GM21390 (cell line): Measurements from ENCODE around the gene UAP1.
A peak's percentile ranks its signal among the peaks of the same experiment; 100 is the strongest.

Experiments used
- ATAC-seq: cut with Tn5 transposase; IDR thresholded peaks from one replicate; pipeline ENCODE4 v1.9.1; 2021; ENCODE audit not compliant: unreplicated experiment

UAP1 gene

DNA sequence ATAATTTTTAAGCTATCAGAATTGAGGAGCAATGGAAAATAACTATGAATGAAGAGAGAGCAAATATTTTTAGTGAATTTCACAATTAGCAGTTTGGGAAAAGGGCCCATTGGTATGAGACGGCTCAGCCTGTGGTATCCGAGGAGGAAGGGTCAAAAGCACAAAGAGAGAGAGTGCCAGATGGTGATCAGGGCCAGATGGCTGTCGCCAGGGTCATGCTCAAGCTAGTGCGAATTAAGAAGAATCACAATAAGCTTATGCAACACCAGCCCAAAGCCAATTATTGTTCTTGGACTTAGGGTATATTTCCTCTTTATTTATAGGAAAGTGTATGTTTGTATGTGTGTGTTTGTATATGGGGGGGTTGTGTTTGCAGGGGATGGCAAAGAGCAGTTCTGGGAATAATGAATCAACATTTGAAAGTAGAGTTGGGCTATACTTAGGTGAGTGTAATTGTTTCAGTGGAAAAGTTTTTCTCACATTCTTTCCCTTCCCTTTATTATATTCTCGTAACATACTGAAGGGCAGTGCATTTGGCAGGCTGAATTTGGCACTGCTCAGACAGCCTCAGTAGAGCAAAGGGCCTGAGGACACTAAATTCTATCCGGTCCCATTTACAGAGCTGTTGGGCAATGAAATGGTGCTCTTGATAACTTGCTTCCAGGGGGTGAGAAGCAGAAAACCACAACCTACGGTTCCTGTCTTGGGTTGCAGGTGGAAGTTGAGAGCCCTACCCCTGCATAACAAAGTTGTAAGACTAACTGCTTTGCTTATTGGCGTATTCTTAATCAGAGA lies 51.3 kb downstream of the UAP1 start:
- ATAC-seq, result no peak

DNA sequence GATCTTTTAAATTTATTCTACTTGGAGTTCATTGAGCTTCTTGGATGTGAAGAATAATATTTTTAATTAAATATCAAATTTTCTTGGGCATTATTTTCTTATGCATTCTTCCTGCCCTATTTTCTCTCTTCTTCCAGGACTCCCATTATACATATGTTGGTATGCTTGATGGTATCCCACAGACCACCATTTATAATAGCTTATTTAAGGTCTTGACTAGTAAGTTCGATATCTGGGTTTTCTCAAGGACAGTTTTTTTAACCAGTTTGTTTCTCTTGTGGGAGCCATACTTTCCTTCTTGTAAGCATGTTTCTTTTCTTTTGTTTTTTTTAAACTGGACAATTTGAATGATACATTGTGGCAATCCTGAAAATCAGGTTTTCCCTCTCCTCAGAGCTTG lies 55.3 kb downstream of the UAP1 start:
- ATAC-seq, result no peak

DNA sequence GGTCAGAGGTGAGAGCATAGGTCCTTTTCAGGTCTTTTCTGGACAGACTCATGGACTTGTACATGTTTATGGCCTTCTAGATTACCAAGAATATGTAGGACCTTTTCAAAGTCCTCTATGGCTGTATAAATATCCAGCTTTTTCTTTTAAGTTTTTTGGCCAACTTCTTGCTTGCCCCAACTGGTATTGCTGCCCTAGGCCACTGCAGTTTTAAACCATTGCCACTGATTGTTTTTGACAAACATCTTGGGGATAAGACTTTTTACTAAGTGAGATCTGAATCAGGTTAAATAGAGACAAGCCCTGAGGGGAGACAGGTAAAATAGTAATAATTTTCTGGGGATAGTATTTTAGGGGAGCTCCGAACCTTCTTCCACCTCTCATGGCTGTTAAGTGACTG lies 56.0 kb downstream of the UAP1 start:
- no peak for ATAC-seq

DNA sequence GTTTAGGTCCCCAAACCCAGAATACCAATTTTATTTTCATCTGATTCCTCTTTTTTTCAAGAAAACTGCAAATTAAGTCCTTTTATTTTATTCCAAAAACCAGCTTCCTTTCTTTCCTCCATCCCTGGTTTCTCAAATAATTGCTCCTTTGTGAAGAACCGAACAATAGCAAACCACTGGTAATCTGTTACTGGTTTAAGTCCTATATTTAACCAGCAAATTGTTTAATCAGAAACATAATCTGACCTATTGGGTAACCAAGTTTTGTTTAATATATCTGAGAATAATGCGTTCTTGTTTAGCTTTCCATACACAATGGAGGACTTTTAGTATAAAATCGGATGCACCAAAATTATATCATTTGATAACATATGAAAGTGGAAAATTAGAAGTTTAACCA lies 57.6 kb downstream of the UAP1 start:
- no peak for ATAC-seq

DNA sequence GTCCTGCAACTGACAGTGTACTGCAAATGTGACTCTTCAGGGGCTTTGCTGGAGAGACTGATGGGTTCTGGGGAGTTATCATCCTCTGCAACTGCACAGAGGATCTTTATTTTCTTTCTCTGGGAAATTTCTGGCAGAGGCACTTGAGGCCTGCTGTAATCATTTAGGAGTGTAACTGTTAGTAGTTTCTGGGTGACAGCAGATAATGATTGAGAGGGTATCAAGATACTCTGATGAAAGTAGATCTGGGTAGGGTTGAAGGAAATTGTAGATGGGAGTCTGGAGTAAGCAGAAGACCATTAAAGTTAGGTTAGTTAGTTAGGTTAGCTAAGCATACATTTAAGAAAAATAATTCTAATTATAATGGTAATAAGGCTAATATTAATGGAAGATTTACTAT lies 59.7 kb downstream of the UAP1 start:
- ATAC-seq, result no peak

DNA sequence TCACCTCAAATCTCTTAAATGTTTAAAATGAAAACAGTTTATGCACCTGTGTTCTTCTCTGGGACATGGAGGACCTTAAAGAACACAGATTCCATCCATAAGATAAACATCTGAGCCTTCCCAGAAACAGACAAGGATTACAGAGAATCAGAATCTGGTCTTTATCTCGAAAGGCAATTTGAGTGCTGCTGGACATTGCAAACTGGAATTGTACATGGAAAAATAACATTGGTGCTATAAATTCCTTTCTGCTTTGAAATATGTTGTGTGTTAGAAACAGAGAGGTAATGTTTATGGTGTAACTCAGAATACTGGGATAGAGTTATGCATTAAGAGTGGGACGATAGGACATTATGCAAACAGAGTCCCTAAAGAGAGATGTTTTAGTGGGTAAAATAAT lies 64.2 kb downstream of the UAP1 start:
- ATAC-seq, result no peak

- ATAC-seq, result no peak
Observed at GRCh38 chr1:162626094-162626493, 64.6 kb downstream of the UAP1 start.

- ATAC-seq, result no peak
Observed at GRCh38 chr1:162626761-162627160, 65.2 kb downstream of the UAP1 start.

DNA sequence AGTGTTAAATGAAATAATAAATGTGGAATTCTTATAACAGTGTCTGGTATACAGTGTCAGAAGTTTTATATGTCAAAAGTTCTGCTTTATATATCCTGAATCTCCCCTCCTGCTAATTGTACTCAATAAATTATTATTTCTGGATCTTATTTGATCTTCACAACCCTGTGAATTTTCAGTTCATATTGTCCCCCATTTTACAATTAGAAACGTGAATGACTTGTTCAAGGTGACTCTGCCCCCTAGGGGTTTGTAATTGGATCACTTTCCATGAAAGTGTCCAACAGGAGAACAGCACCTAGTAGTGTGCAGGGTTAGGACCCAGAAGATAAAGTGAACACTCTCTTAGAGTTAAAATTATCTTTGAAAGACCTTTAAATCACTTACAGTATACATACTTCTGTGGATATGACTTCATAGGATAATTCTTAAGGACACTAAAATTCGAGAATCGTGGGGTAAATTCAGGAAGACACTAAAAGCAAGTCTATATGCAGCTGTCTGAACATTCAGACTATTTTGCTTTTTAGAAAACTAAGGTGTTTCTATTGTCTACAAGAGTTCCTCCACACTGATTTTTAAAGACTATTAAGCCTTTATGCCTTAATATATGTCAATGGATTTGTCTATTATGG lies 66.3 kb downstream of the UAP1 start:
- ATAC-seq, result no peak

DNA sequence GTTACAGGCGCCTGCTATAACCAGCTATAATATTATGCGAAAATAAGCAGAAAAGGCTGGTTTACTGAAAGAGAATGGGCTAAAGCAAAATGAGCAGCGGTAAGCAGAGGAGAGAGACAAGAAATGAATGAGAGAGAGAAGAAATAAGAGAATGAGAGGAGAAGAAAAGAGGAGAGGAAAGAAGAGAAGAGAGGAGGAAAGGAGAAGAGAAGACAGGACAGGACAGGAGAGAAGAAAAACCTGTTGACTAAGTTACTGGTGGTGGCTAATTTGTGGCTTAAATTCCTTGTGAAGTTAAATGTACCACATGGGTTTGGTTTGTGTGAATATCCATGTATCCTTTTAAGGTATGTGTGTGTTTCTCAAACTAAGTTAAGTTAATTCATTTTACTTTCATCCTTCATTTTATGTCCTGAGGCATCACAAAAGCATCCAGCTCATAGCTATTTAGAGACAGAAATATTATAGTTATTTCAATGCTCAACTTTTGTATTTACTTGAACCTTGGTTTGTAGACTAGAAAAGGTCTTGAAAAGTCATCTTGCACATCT lies 67.6 kb downstream of the UAP1 start:
- no peak for ATAC-seq

DNA sequence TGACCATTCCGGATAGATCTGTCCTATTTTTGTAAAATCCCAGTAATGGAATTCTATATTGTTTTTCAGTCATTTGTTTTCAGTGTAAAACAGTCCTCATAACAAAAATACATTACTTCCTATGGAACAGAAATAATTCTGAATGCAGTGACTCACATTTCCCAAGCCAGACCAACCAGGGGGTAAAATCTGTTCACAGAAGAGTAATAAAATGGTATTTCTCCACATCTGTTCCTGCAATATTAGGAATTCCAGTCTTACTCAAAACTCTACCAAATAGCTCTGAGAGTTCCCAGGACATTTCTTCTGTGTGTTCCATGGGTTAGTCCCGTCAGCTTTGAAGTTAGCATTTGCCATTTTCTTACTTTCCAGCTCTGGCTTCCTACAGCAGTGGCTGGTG lies 68.1 kb downstream of the UAP1 start:
- ATAC-seq, result no peak

DNA sequence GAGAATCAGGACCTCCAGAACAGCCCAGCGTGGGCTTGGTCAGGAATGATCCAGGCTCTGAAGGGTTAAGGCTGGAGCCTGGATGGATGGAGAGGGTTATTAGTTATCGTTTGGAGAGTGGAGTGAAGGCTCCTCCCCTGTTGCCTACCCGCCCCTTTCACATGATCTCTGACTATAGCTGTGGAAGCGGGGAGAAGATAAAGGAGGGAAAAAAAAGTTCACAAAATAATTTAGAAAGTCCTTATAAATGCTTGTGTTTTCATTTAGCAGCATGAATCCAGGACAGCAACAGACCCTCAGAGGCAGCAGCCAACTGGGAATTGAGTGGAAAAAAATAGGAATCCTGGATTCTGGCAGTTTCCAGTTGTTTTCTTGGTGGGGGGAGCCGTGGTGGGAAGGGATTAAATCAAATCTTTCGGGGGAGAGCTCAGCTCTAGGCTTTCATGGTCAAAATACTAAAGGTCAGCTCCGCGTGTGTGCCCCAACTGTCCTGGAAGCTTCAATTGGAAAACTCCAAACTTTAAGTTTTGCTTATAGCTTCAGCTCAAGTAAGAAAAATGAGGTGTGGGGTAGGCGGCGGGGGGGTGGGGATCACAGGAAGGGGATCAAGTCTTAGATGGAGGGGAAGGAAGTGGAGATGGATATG lies 70.1 kb downstream of the UAP1 start:
- no peak for ATAC-seq

- no peak for ATAC-seq
Observed at GRCh38 chr1:162632217-162632666, 70.7 kb downstream of the UAP1 start, which contains the start of gene DDR2. TSS of gene DDR2 (plus strand) at chr1:162632464. CDS start at chr1:162719064, 86,600 bp downstream.

GRCh38 chr1:162632698-162633080 lies 71.2 kb downstream of the UAP1 start:
- ATAC-seq, result no peak

DNA sequence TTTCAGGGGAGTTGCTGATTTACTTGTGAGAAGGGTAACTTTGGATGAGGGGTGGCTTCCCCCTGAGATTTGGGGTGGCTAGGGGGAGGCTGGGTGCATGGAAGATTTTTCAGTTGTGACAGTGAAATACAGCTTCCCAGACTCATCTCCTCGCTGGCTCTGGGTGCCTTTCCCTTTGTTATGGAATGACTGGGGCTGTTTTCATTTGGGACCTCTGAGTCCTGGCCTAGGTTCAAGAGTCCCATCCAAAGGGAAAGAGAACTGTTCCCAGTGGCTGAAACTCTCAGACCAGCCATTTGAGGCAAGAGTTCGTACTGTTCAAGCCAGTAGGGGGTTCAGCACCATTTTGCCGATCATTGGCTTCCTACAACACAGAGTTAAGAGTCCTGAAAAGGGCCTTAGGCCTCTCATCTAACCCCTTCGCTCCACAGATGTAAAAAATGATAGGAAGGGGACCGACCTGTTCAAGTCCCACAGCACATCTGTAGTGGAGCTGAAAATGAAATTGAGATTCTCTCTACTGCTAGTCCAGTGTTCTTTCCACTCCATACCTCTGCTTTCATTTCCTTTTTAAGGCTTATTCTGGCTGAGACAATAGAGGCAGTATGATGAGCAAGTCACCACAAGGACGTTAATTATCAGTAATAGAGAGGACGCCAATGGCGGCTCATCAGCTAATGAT lies 71.7 kb downstream of the UAP1 start:
- ATAC-seq, result peak; percentile 74

- no peak for ATAC-seq
Observed at GRCh38 chr1:162635418-162635817, 73.9 kb downstream of the UAP1 start.

GRCh38 chr1:162639718-162640117 lies 78.2 kb downstream of the UAP1 start:
- no peak for ATAC-seq

DNA sequence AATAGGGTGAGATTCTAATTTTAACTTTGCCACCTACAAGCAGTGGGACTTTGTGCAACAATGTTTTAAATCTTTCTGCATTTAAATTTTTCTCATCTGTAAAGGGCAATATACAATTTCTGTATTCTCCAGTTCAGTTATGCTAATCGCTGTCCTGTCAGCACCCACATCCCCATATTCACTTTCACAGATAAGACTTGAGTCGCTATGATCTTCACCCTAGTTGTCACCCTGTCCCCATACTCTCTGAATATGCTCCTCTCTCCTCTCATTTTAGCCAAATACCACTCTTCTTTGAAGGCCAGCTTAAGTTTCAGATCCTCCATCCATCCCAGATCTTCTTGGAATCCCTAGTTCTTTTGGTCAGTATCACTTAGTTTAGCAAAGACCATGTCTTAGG lies 79.6 kb downstream of the UAP1 start:
- ATAC-seq, result no peak

- no peak for ATAC-seq
Observed at GRCh38 chr1:162644986-162645314, 83.4 kb downstream of the UAP1 start.

DNA sequence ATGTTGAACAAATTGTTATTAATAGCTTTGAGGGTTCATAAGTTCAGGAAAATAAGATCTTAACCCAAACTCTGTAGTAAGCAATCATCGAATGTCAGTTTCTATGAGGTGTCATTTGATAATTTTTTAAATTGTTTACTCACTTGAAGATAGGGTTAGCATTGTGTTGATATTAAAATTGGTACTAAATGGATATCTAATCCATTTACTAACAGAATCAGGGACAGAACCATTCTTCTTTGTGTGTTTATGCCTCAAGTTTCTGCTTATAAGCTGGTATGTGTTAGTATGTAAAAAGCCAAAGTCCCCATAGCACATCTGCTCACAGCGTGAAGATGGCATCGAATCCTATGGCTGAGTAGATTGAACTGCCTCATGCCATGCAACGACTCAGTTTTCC lies 84.1 kb downstream of the UAP1 start:
- no peak for ATAC-seq

DNA sequence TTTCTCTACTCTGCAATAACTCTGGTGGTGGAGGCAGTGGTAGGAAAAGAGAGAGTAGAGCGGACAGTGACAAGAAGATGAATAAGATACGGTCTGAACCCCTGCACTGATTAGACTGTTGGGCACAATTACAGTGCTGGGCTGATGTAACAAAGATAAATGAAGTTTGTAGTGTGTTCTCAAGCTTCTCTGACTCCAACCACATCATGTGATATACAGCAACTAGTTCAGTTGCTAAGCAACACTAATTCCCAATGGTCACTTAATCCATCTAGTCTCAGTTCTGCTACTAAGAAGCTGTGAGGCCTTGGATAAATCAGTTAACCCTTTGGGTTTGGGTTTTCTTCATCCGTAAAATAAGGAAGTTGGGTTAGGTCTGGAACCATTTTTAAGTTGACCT lies 88.1 kb downstream of the UAP1 start:
- no peak for ATAC-seq
